Activated gamma-delta T cell treated with Interleukin-2 at 50 U/mL for 16 hours (primary cell): Measurements from ENCODE around the gene CRIM1.
"Not testable (repeated sequence)": the region's sequence is repeated elsewhere in the genome, so short reads cannot be mapped to it uniquely, and the experiment has no call there.

ENCODE experiments used
- DNase-seq: peaks from one replicate; pipeline ENCODE4 v3.0.0-alpha.2; 2020

CRIM1 gene

GRCh38 chr2:36355890-36356297, 316 bp downstream of the CRIM1 start:
- DNase-seq = no peak

GRCh38 chr2:36356298-36356989, 866 bp downstream of the CRIM1 start:
- peak; percentile 19 for DNase-seq

GRCh38 chr2:36356990-36357846, 1.6 kb downstream of the CRIM1 start:
- peak; percentile 14 for DNase-seq

GRCh38 chr2:36357847-36358659, 2.5 kb downstream of the CRIM1 start:
- no peak for DNase-seq

GRCh38 chr2:36359067-36359466, 3.5 kb downstream of the CRIM1 start:
- DNase-seq = no peak

GRCh38 chr2:36360063-36360462, 4.5 kb downstream of the CRIM1 start:
- DNase-seq = no peak

- DNase-seq = no peak
Measured at GRCh38 chr2:36360834-36361233, 5.3 kb downstream of the CRIM1 start.

- no peak for DNase-seq
Measured at GRCh38 chr2:36361396-36361795, 5.8 kb downstream of the CRIM1 start.

- no peak for DNase-seq
Measured at GRCh38 chr2:36362291-36362690, 6.7 kb downstream of the CRIM1 start.

GRCh38 chr2:36363085-36363484, 7.5 kb downstream of the CRIM1 start:
- DNase-seq = not testable (repeated sequence)

GRCh38 chr2:36366491-36367120, 11.0 kb downstream of the CRIM1 start:
- DNase-seq = no peak

- DNase-seq = no peak
Measured at GRCh38 chr2:36367486-36367885, 11.9 kb downstream of the CRIM1 start.

GRCh38 chr2:36367895-36368353, 12.3 kb downstream of the CRIM1 start:
- DNase-seq = no peak

- DNase-seq = no peak
Measured at GRCh38 chr2:36368438-36368837, 12.9 kb downstream of the CRIM1 start.

GRCh38 chr2:36369163-36369562, 13.6 kb downstream of the CRIM1 start:
- DNase-seq = no peak

- DNase-seq = no peak
Measured at GRCh38 chr2:36369716-36370115, 14.1 kb downstream of the CRIM1 start.

GRCh38 chr2:36370281-36370680, 14.7 kb downstream of the CRIM1 start:
- no peak for DNase-seq

GRCh38 chr2:36371070-36371874, 15.7 kb downstream of the CRIM1 start:
- no peak for DNase-seq

- DNase-seq = no peak
Measured at GRCh38 chr2:36371928-36372391, 16.4 kb downstream of the CRIM1 start.

- DNase-seq = no peak
Measured at GRCh38 chr2:36373149-36373926, 17.8 kb downstream of the CRIM1 start.

- no peak for DNase-seq
Measured at GRCh38 chr2:36374585-36374984, 19.0 kb downstream of the CRIM1 start.
